ENCODE results near the gene BMI1.
A peak's percentile ranks its signal among the peaks of the same experiment; 100 is the strongest.

BMI1 gene

GRCh38 chr10:22322641-22323160, 1.8 kb downstream of the BMI1 start (continued):
- TF ChIP-seq, protein P1, sequence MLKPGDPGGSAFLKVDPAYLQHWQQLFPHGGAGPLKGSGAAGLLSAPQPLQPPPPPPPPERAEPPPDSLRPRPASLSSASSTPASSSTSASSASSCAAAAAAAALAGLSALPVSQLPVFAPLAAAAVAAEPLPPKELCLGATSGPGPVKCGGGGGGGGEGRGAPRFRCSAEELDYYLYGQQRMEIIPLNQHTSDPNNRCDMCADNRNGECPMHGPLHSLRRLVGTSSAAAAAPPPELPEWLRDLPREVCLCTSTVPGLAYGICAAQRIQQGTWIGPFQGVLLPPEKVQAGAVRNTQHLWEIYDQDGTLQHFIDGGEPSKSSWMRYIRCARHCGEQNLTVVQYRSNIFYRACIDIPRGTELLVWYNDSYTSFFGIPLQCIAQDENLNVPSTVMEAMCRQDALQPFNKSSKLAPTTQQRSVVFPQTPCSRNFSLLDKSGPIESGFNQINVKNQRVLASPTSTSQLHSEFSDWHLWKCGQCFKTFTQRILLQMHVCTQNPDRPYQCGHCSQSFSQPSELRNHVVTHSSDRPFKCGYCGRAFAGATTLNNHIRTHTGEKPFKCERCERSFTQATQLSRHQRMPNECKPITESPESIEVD (tag by site-specific recombination; IDR thresholded peaks at IDR 0.05), result peak; percentile 45
- TF ChIP-seq ZNF548 (tag by site-specific recombination; IDR thresholded peaks at IDR 0.05) (no peak), ZBTB44 (tag by site-specific recombination; IDR thresholded peaks at IDR 0.05) (no peak), ZNF175 (tag by site-specific recombination; IDR thresholded peaks at IDR 0.05) (no peak), ZSCAN16 (tag by site-specific recombination; IDR thresholded peaks at IDR 0.05) (no peak), ZNF596 (tag by site-specific recombination; IDR thresholded peaks at IDR 0.05) (no peak), GLIS2 (tag by site-specific recombination; IDR thresholded peaks at IDR 0.05) (no peak), ZNF138 (tag by site-specific recombination; IDR thresholded peaks at IDR 0.05; ENCODE audit: borderline replicate concordance) (no peak), ZNF366 (tag by site-specific recombination; conservative IDR thresholded peaks at IDR 0.05) (peak; percentile 57), ZNF146 (tag by site-specific recombination; IDR thresholded peaks at IDR 0.05) (no peak), ZBTB49 (tag by site-specific recombination; IDR thresholded peaks at IDR 0.05; ENCODE audit: low read depth) (no peak), KLF10 (tag by site-specific recombination; IDR thresholded peaks at IDR 0.05) (no peak), ZIC2 (tag by site-specific recombination; IDR thresholded peaks at IDR 0.05) (no peak), SCRT1 (tag by site-specific recombination; IDR thresholded peaks at IDR 0.05; ENCODE audit: borderline replicate concordance) (no peak), GFI1B (tag by site-specific recombination; IDR thresholded peaks at IDR 0.05) (no peak), ZNF335 (tag by site-specific recombination; conservative IDR thresholded peaks at IDR 0.05) (no peak), BCL11B (tag by site-specific recombination; IDR thresholded peaks at IDR 0.05; ENCODE audit: low read depth) (no peak), ZNF324 (tag by site-specific recombination; IDR thresholded peaks at IDR 0.05) (no peak), ZBTB21 (tag by site-specific recombination; IDR thresholded peaks at IDR 0.05) (no peak), SP3 (tag by site-specific recombination; IDR thresholded peaks at IDR 0.05) (no peak), ZNF223 (tag by site-specific recombination; IDR thresholded peaks at IDR 0.05) (no peak), ZNF214 (tag by site-specific recombination; IDR thresholded peaks at IDR 0.05; ENCODE audit: borderline replicate concordance) (no peak)
- TF ChIP-seq, protein P2, sequence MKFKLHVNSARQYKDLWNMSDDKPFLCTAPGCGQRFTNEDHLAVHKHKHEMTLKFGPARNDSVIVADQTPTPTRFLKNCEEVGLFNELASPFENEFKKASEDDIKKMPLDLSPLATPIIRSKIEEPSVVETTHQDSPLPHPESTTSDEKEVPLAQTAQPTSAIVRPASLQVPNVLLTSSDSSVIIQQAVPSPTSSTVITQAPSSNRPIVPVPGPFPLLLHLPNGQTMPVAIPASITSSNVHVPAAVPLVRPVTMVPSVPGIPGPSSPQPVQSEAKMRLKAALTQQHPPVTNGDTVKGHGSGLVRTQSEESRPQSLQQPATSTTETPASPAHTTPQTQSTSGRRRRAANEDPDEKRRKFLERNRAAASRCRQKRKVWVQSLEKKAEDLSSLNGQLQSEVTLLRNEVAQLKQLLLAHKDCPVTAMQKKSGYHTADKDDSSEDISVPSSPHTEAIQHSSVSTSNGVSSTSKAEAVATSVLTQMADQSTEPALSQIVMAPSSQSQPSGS (tag by site-specific recombination; IDR thresholded peaks at IDR 0.05; ENCODE audit: low read depth), result no peak
- TF ChIP-seq, protein P3, sequence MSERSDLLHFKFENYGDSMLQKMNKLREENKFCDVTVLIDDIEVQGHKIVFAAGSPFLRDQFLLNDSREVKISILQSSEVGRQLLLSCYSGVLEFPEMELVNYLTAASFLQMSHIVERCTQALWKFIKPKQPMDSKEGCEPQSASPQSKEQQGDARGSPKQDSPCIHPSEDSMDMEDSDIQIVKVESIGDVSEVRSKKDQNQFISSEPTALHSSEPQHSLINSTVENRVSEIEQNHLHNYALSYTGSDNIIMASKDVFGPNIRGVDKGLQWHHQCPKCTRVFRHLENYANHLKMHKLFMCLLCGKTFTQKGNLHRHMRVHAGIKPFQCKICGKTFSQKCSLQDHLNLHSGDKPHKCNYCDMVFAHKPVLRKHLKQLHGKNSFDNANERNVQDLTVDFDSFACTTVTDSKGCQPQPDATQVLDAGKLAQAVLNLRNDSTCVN (tag by site-specific recombination; optimal IDR thresholded peaks at IDR 0.05), result no peak
- TF ChIP-seq, protein P4, sequence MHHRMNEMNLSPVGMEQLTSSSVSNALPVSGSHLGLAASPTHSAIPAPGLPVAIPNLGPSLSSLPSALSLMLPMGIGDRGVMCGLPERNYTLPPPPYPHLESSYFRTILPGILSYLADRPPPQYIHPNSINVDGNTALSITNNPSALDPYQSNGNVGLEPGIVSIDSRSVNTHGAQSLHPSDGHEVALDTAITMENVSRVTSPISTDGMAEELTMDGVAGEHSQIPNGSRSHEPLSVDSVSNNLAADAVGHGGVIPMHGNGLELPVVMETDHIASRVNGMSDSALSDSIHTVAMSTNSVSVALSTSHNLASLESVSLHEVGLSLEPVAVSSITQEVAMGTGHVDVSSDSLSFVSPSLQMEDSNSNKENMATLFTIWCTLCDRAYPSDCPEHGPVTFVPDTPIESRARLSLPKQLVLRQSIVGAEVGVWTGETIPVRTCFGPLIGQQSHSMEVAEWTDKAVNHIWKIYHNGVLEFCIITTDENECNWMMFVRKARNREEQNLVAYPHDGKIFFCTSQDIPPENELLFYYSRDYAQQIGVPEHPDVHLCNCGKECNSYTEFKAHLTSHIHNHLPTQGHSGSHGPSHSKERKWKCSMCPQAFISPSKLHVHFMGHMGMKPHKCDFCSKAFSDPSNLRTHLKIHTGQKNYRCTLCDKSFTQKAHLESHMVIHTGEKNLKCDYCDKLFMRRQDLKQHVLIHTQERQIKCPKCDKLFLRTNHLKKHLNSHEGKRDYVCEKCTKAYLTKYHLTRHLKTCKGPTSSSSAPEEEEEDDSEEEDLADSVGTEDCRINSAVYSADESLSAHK (tag by site-specific recombination; IDR thresholded peaks at IDR 0.05), result no peak
